RWPE1 (cell line): Measurements from ENCODE around the gene COMMD3.

Source experiments
- CTCF ChIA-PET: fragments of 350-600 bp; sonication (Branson Sonifier 250); formaldehyde crosslinking; extraction: SDS; loops from one replicate; lab custom pipeline; 2021; lab: Yijun Ruan, JAX
- POLR2A ChIA-PET: fragments of 400-600 bp; formaldehyde crosslinking; extraction: SDS; loops from one replicate; lab custom pipeline; 2020; ENCODE audit warnings: antibody characterized with exemption; ENCODE audit not compliant: low non-redundant PET; lab: Yijun Ruan, JAX
- DNase-seq: peaks from one replicate; pipeline ENCODE4 v3.0.0; 2012; ENCODE audit warnings: low spot score
- H3K27ac ChIP-seq: fragments of 450-650 bp; 2 replicates; pipeline ENCODE4 v1.5.1; 2017
- CTCF ChIP-seq: fragments of 450-650 bp; conservative IDR thresholded peaks from 2 replicates; pipeline ENCODE4 v1.5.1; 2017; ENCODE audit warnings: low read depth, mild to moderate bottlenecking

COMMD3 gene

DNA sequence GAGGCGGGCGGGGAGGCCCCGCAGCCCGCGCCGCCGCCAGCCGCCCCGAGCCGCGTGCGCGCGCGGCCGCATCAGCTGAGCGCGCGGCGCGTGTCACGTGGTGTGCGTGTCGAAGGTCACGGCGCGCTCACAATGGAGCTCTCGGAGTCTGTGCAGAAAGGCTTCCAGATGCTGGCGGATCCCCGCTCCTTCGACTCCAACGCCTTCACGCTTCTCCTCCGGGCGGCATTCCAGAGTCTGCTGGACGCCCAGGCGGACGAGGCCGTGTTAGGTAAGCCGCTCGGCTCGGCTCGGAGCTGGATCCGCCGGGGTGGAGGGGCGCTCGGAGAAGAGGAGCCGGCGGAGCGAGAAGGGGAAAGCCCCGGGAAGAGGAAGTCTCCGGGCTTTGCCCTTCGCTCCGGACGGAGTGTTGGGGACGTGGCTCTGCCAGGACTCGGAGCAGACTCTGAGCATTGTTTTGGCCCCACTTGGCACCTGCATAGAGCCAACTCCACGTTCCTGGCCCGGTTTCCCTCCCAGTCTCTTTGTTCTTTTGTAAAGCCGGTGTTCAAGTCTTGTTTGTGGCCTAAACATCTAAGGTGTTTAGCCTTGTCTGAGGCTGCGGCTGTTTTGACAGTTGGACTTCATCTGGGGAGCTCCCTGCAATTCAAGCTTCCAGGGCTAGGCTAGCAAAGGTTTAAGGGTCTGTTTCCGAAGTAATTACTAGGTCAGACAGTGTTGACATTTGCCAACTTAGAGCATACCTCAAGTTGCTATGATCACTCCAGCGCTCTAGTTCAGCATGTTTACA, at the start of gene COMMD3:
COMMD3 (plus strand) TSS at position 103 of the 790 bp plus-strand sequence; CDS start at position 133, 30 bp downstream.
- H3K27ac ChIP-seq: peak within 1 kb of the TSS; percentile 96
- DNase-seq: peak; percentile 62
- TF ChIP-seq CTCF: no peak
- ChIA-PET CTCF (interaction anchor here (0.6 to 1.0 kb wide), 3 partner anchors 9 to 358 kb away, joined by 3 read pairs; no protein-coding TSS in a partner anchor), POLR2A (interaction anchor here (0.6 kb wide), 2 partner anchors 113 to 239 kb away, joined by 3 to 5 read pairs; no protein-coding TSS in a partner anchor)

DNA sequence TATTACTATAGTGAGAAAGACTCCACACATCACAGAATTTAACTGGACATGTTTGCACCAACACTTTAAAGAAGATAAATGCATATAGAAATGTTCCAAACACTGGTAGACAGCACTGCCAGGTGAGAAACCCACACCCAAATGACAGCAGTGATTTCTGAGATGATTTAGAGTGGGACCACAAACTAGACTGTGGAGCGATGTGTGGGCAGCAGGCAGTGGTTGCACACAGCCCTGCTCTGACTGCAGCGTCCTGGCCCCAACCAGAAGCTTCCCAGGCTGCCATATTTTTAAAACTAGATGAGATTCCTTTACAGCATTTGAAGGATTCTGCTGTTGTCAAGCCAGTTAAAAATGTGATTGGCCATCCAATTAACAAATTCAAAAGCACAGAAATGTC, 47.7 kb upstream of the COMMD3 start:
- ChIA-PET CTCF (no interaction called here), POLR2A (no interaction called here)
- H3K27ac ChIP-seq: no peak overlapping the region
- no peak for TF ChIP-seq CTCF
- DNase-seq: no peak

GRCh38 chr10:22271786-22272185, 44.4 kb upstream of the COMMD3 start:
- POLR2A ChIA-PET: no interaction called here
- H3K27ac ChIP-seq: no peak overlapping the region
- no peak for TF ChIP-seq CTCF
- no peak for DNase-seq
- CTCF ChIA-PET: no interaction called here

GRCh38 chr10:22278441-22278782, 37.8 kb upstream of the COMMD3 start:
- no peak for TF ChIP-seq CTCF
- CTCF ChIA-PET: no interaction called here
- POLR2A ChIA-PET: no interaction called here
- DNase-seq: no peak
- H3K27ac ChIP-seq: no peak overlapping the region

DNA sequence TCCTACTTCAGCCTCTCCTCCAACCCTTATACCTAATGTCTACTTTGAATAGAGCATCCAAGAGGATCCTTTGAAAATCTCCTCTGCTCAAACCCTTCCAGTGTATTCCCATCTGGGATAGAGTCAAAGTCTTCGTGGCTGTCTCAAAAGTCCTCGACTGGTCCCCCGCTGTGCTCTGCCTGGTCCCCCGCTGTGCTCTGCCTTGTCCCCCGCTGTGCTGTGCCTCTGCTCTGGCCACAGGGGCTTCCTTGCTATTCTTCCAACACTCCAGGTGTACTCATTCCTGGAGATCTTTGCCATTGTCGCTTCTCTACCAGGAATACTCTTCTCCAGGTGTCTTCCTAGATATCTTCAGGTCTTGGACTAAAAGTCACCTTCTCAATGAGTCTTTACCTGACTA, 36.1 kb upstream of the COMMD3 start:
- TF ChIP-seq CTCF: no peak
- no peak for DNase-seq
- ChIA-PET POLR2A (no interaction called here), CTCF (no interaction called here)
- H3K27ac ChIP-seq: no peak overlapping the region

DNA sequence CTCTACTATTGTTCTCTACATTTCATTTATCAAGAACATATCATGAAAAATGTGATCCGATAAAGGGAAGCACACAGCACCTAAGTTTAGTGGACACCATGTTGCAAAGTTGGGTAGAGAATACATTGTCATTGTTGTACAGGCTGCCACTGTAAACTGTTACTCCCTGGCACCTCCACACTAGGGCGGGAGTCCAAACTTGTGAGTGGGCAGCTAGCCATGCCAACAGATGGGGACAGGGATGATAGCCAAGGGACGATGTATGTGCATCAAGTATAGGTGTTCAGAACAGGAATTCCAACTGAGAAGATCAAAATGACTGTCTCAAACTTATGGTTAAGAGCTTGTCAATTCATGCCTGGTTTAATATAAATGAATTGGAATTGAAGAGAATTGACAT, 31.1 kb upstream of the COMMD3 start:
- CTCF ChIA-PET: no interaction called here
- no peak for DNase-seq
- H3K27ac ChIP-seq: no peak overlapping the region
- no peak for TF ChIP-seq CTCF
- POLR2A ChIA-PET: no interaction called here
